IPS-15b (cell line): ENCODE measurements around the gene KLHL26.
A peak's percentile ranks its signal among the peaks of the same experiment; 100 is the strongest.

Source experiments
- H3K27me3 ChIP-seq: one replicate; pipeline ENCODE4 v1.6.1; 2013; ENCODE audit warnings: low read length; ENCODE audit not compliant: control insufficient read depth, insufficient read depth
- H3K36me3 ChIP-seq: one replicate; pipeline ENCODE4 v1.6.1; 2013; ENCODE audit warnings: low read length; ENCODE audit not compliant: control insufficient read depth, insufficient read depth
- H3K4me1 ChIP-seq: one replicate; pipeline ENCODE4 v1.6.1; 2013; ENCODE audit warnings: mild to moderate bottlenecking, low read length; ENCODE audit not compliant: control insufficient read depth, insufficient read depth
- H3K4me3 ChIP-seq: one replicate; pipeline ENCODE4 v1.5.1; 2013; ENCODE audit warnings: low read depth, low read length
- H3K9ac ChIP-seq: one replicate; pipeline ENCODE4 v1.6.1; 2013; ENCODE audit warnings: low read depth, mild to moderate bottlenecking, low read length
- H3K9me3 ChIP-seq: one replicate; pipeline ENCODE4 v1.6.1; 2013; ENCODE audit warnings: mild to moderate bottlenecking, low read length; ENCODE audit not compliant: control insufficient read depth, insufficient read depth

The KLHL26 gene

DNA sequence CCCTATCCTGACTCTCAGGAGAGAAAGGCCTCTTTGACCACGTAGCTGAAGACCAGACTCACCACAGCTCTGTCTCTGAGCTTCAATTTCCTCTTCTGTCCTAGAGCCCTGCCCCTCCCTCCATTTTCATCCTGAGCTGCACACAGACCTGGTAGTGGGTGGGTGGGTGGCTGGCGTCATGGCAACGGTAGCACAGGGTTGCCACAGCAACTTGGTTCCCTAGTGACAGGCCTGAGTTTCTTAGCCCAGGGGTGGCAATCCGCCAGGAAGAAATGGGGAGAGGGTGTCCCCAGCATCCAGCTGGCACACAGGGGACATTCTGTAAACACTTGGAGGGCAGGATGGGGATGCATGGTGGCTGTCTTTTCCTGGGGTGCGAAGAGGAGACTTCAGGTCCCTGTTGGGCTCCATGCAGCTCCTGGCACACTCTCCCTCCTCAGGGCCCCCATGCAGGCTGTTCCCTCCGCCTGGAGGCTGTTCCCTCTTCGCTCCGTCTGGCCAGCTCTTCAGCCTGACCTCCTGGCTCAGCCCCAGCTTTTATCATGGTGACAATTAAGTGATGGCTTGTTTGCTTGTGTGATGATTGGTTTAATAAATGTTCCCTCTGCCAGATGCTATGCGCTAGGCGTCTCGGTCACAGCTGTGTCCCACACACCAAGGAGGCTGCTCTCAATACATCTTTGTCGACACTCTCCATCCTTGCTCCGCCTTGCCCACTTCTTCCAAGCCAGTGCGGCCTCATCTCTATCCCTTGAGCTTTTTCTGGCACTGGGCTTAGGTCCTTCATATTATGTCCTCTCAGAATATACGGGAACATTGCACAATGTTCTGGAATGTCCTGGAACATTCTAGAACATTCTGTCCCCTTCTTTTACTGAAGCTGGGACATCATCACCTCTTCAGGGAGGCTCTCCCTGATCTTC is 7.4 kb upstream of the KLHL26 start:
- H3K9me3 ChIP-seq, result no peaks in the 10 kb centered on the region
- H3K4me1 ChIP-seq, result no peaks in the 10 kb centered on the region
- no peak overlapping the region for H3K9ac ChIP-seq
- H3K36me3 ChIP-seq, result no peaks in the 10 kb centered on the region
- H3K4me3 ChIP-seq, result no peak overlapping the region
- peaks cover 4% of the 10 kb centered on the region for H3K27me3 ChIP-seq

GRCh38 chr19:18633321-18633720 is 3.5 kb upstream of the KLHL26 start:
- Histone ChIP-seq H3K4me3 (no peak overlapping the region), H3K36me3 (no peaks in the 10 kb centered on the region), H3K27me3 (peaks cover 16% of the 10 kb centered on the region), H3K4me1 (peaks cover 3% of the 10 kb centered on the region), H3K9ac (no peak overlapping the region), H3K9me3 (no peaks in the 10 kb centered on the region)

- Histone ChIP-seq H3K36me3 (no peaks in the 10 kb centered on the region), H3K9me3 (no peaks in the 10 kb centered on the region), H3K9ac (no peak overlapping the region), H3K4me3 (no peak overlapping the region), H3K4me1 (peaks cover 3% of the 10 kb centered on the region), H3K27me3 (peaks cover 16% of the 10 kb centered on the region)
Measured at GRCh38 chr19:18634612-18635297, 2.1 kb upstream of the KLHL26 start.

- Histone ChIP-seq H3K9ac (no peak overlapping the region), H3K36me3 (no peaks in the 10 kb centered on the region), H3K9me3 (no peaks in the 10 kb centered on the region), H3K4me3 (no peak overlapping the region), H3K27me3 (peaks cover 16% of the 10 kb centered on the region), H3K4me1 (peaks cover 3% of the 10 kb centered on the region)
Measured at GRCh38 chr19:18635831-18636182, 1.0 kb upstream of the KLHL26 start.

- Histone ChIP-seq H3K9me3 (no peaks in the 10 kb centered on the region), H3K4me3 (peak overlapping the region; percentile 68), H3K4me1 (peaks cover 3% of the 10 kb centered on the region), H3K9ac (peak overlapping the region; percentile 54), H3K36me3 (no peaks in the 10 kb centered on the region), H3K27me3 (peaks cover 16% of the 10 kb centered on the region)
Measured at GRCh38 chr19:18636183-18636968, 452 bp upstream of the KLHL26 start.

DNA sequence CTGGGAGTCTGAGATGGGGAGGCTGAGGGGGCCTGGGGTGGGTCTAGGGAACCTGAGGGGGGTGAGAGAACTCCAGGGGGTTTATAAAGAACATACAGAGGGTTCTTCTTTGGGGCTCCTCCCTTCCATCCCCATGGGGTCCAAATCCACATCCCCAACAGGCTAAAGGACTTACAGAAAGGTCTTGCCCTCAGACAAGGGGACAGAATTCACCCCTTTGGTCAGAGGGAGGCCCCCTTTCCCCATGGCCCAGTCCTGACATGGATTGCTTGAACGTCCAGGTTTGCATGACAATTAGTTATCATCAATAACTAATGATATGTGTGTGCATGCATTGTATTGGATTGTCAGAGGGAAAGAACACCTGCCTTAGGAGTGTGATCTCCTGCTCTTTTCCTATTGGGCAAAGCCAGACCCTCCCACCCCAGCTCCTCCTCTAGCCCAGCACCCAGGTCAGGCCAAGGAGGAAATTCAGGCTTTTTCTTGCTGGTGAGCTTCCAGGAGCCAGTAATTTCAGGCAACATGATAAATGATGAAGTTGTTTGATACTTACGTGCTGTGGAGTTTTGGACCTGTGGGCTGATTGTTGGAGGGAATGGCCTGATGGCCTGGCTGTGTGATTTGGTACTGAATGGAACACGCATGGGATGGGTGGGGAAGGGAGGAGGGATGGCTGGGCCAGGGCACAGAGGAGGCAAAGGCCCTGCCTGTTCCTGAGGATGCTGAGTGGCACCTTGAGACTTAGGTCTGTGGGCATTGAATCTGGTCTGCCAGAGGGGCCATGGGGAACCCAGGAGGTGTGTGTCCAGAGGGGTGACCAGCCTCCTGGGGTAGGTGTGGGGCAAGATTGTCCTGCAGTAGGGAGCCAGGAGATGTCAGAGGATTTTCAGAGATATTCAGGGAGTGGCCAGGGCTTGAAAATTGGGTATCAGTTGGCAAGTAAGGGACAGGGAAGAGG is 1.1 kb downstream of the KLHL26 start:
- Histone ChIP-seq H3K9me3 (no peaks in the 10 kb centered on the region), H3K4me3 (peak overlapping the region; percentile 80), H3K36me3 (no peaks in the 10 kb centered on the region), H3K4me1 (peaks cover 3% of the 10 kb centered on the region), H3K9ac (no peak overlapping the region), H3K27me3 (peaks cover 16% of the 10 kb centered on the region)

GRCh38 chr19:18639706-18640243 is 2.9 kb downstream of the KLHL26 start:
- no peaks in the 10 kb centered on the region for H3K9me3 ChIP-seq
- no peak overlapping the region for H3K4me3 ChIP-seq
- peaks cover 4% of the 10 kb centered on the region for H3K4me1 ChIP-seq
- H3K27me3 ChIP-seq, result peaks cover 8% of the 10 kb centered on the region
- no peaks in the 10 kb centered on the region for H3K36me3 ChIP-seq
- no peak overlapping the region for H3K9ac ChIP-seq

GRCh38 chr19:18644196-18645034 is 7.6 kb downstream of the KLHL26 start:
- Histone ChIP-seq H3K4me3 (no peak overlapping the region), H3K27me3 (no peaks in the 10 kb centered on the region), H3K9me3 (no peaks in the 10 kb centered on the region), H3K9ac (no peak overlapping the region), H3K4me1 (peaks cover 8% of the 10 kb centered on the region), H3K36me3 (peaks cover 3% of the 10 kb centered on the region)

DNA sequence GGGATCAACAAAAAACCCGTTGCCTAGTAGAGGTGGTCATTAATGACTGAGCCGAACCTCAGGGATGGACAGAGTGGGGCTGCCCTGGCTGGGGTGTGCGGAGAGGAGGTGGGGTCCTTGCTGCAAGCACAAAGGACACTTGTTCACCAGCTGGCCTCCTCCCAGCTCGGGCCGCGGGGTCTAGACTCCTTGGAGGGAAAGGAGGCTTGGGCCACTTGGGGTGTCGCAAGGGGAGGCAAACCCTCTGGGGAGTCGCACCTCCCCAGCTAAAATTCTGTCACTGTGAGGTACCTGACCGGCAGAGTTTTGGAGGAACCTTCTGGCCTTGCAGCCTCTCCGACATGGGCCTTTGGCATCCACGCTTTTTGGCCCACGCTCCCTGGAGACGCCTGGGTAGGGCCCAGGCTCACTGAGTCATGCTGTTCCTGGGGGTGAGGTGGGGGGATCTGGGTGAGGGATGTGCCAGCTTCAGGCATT is 8.2 kb downstream of the KLHL26 start:
- no peak overlapping the region for H3K4me3 ChIP-seq
- H3K36me3 ChIP-seq, result peaks cover 3% of the 10 kb centered on the region
- no peak overlapping the region for H3K9ac ChIP-seq
- H3K9me3 ChIP-seq, result no peaks in the 10 kb centered on the region
- H3K27me3 ChIP-seq, result no peaks in the 10 kb centered on the region
- H3K4me1 ChIP-seq, result peaks cover 12% of the 10 kb centered on the region
